DOHH2 (cell line): ENCODE measurements around the gene PSMB1.

Source experiments
- H3F3A ChIP-seq: fragments of 200-600 bp; sonication (generic), shearing (Covaris generic); 2 replicates; pipeline ENCODE4 v1.6.0; 2016; ENCODE audit warnings: antibody characterized with exemption, mild to moderate bottlenecking; ENCODE audit not compliant: control insufficient read depth, insufficient read depth
- H3K27ac ChIP-seq: fragments of 200-600 bp; sonication (generic); 2 replicates; pipeline ENCODE4 v1.5.1; 2014; ENCODE audit warnings: low read depth, mild to moderate bottlenecking, low read length, moderate library complexity
- H3K27me3 ChIP-seq: fragments of 200-600 bp; sonication (generic); 2 replicates; pipeline ENCODE4 v1.6.1; 2014; ENCODE audit warnings: mild to moderate bottlenecking, low read length, mixed read lengths; ENCODE audit not compliant: control insufficient read depth
- H3K36me3 ChIP-seq: fragments of 200-600 bp; sonication (generic); 2 replicates; pipeline ENCODE4 v1.6.1; 2014; ENCODE audit warnings: mild to moderate bottlenecking, low read length, moderate library complexity, mixed read lengths; ENCODE audit not compliant: control insufficient read depth
- H3K4me1 ChIP-seq: fragments of 200-600 bp; sonication (generic); 2 replicates; pipeline ENCODE4 v1.6.1; 2014; ENCODE audit warnings: mild to moderate bottlenecking, low read length, mixed read lengths; ENCODE audit not compliant: control insufficient read depth
- H3K4me2 ChIP-seq: fragments of 200-600 bp; sonication (generic); 2 replicates; pipeline ENCODE4 v1.6.0; 2014; ENCODE audit warnings: mild to moderate bottlenecking, low read length, moderate library complexity
- H3K4me3 ChIP-seq: fragments of 200-600 bp; sonication (generic); 2 replicates; pipeline ENCODE4 v1.5.1; 2014; ENCODE audit warnings: mild to moderate bottlenecking, low read length, mixed read lengths
- H3K79me2 ChIP-seq: fragments of 200-600 bp; sonication (generic); 2 replicates; pipeline ENCODE4 v1.6.1; 2014; ENCODE audit warnings: mild to moderate bottlenecking, low read length, mixed read lengths; ENCODE audit not compliant: control insufficient read depth
- H3K9me2 ChIP-seq: fragments of 200-600 bp; sonication (generic); replicated peaks from 2 replicates; pipeline ENCODE4 v1.6.1; 2014; ENCODE audit warnings: mild to moderate bottlenecking, low read length, mixed read lengths; ENCODE audit not compliant: control insufficient read depth
- H3K9me3 ChIP-seq: fragments of 200-600 bp; sonication (generic); 2 replicates; pipeline ENCODE4 v1.6.1; 2014; ENCODE audit warnings: antibody characterized with exemption, low read length, mixed read lengths; ENCODE audit not compliant: control insufficient read depth, insufficient read depth
- H4K20me1 ChIP-seq: fragments of 200-600 bp; sonication (generic); 2 replicates; pipeline ENCODE4 v1.6.0; 2014; ENCODE audit warnings: low read depth, mild to moderate bottlenecking, antibody characterized with exemption, low read length, moderate library complexity; ENCODE audit not compliant: control insufficient read depth, insufficient read depth
- CTCF ChIP-seq: fragments of 200-600 bp; sonication (generic); IDR thresholded peaks from one replicate; pipeline ENCODE4 v1.5.1; 2014; ENCODE audit warnings: antibody characterized with exemption, mild to moderate bottlenecking, low read depth, low read length; ENCODE audit not compliant: poor library complexity, severe bottlenecking
- EZH2phosphoT487 ChIP-seq: fragments of 200-600 bp; sonication (generic); IDR thresholded peaks from 2 replicates; pipeline ENCODE4 v1.6.1; 2017; ENCODE audit warnings: borderline replicate concordance, mild to moderate bottlenecking, antibody characterized with exemption, low read length, moderate library complexity, mixed read lengths

PSMB1 gene

GRCh38 chr6:170552765-170553533 lies at the start of gene PSMB1:
PSMB1 (minus strand) TSS chr6:170553307; CDS start chr6:170553242, 65 bp downstream.
- peak within 1 kb of the TSS; percentile 94 for H3K4me2 ChIP-seq
- H3K9me3 ChIP-seq, result no peaks in the 10 kb centered on the region
- peaks cover 75% of the 10 kb centered on the region for H3K36me3 ChIP-seq
- peaks cover 44% of the 10 kb centered on the region for H4K20me1 ChIP-seq
- H3K4me3 ChIP-seq, result peak within 1 kb of the TSS; percentile 99
- no peaks in the 10 kb centered on the region for H3K9me2 ChIP-seq
- H3K79me2 ChIP-seq, result peaks cover 93% of the 10 kb centered on the region
- peak within 1 kb of the TSS; percentile 62 for H3K27ac ChIP-seq
- H3K4me1 ChIP-seq, result peaks cover 30% of the 10 kb centered on the region
- H3K27me3 ChIP-seq, result no peaks in the 10 kb centered on the region
- no peak for TF ChIP-seq CTCF
- TF ChIP-seq EZH2phosphoT487, result no peak
- H3F3A ChIP-seq, result 0 out of 2 replicates have a peak, but pooled peaks cover 4% of the 10 kb centered on the region

- Histone ChIP-seq H3K4me3 (no peak overlapping the region), H4K20me1 (no peaks in the 10 kb centered on the region), H3K79me2 (no peaks in the 10 kb centered on the region), H3K4me1 (no peaks in the 10 kb centered on the region), H3K9me3 (no peaks in the 10 kb centered on the region), H3K27ac (no peak overlapping the region), H3F3A (no peaks in the 10 kb centered on the region), H3K36me3 (no peaks in the 10 kb centered on the region), H3K9me2 (no peaks in the 10 kb centered on the region), H3K4me2 (no peak overlapping the region), H3K27me3 (0 out of 2 replicates have a peak, but pooled peaks cover 6% of the 10 kb centered on the region)
- TF ChIP-seq CTCF (no peak), EZH2phosphoT487 (no peak)
Observed at GRCh38 chr6:170597278-170597677, 44.2 kb upstream of the PSMB1 start.

- TF ChIP-seq EZH2phosphoT487 (no peak), CTCF (no peak)
- Histone ChIP-seq H3F3A (no peaks in the 10 kb centered on the region), H3K79me2 (no peaks in the 10 kb centered on the region), H3K27ac (no peak overlapping the region), H3K36me3 (no peaks in the 10 kb centered on the region), H3K27me3 (0 out of 2 replicates have a peak, but pooled peaks cover 6% of the 10 kb centered on the region), H3K9me2 (no peaks in the 10 kb centered on the region), H3K4me2 (no peak overlapping the region), H4K20me1 (no peaks in the 10 kb centered on the region), H3K9me3 (no peaks in the 10 kb centered on the region), H3K4me3 (no peak overlapping the region), H3K4me1 (no peaks in the 10 kb centered on the region)
Observed at GRCh38 chr6:170596426-170596825, 43.3 kb upstream of the PSMB1 start.
